Hematopoietic multipotent progenitor cell treated with erythropoietin and hydrocortisone succinate and interleukin-3 and kit ligand, for 15 days (in vitro differentiated cells): ENCODE data around the gene CT47B1.
"Not testable (repeated sequence)": the region's sequence is repeated elsewhere in the genome, so short reads cannot be mapped to it uniquely, and the experiment has no call there.

Experiments
- DNase-seq: peaks from one replicate; pipeline ENCODE4 v3.0.0-alpha.2; 2015; ENCODE audit warnings: low spot score

Gene CT47B1

GRCh38 chrX:120875766-120876165 lies at the start of gene CT47B1:
CT47B1 (minus strand) TSS chrX:120875866; CDS start chrX:120875670, 196 bp downstream.
- DNase-seq: not testable (repeated sequence)

GRCh38 chrX:120874678-120875557 lies 748 bp downstream of the CT47B1 start:
- no peak for DNase-seq

- DNase-seq: no peak
Measured at GRCh38 chrX:120857240-120857639, 18.4 kb downstream of the CT47B1 start.

GRCh38 chrX:120840827-120841226 lies 34.8 kb downstream of the CT47B1 start:
- no peak for DNase-seq

- DNase-seq: no peak
Measured at GRCh38 chrX:120839491-120839890, 36.2 kb downstream of the CT47B1 start.

GRCh38 chrX:120827213-120827612 lies 48.5 kb downstream of the CT47B1 start:
- not testable (repeated sequence) for DNase-seq

- no peak for DNase-seq
Measured at GRCh38 chrX:120825146-120825545, 50.5 kb downstream of the CT47B1 start.

- DNase-seq: no peak
Measured at GRCh38 chrX:120824021-120824420, 51.6 kb downstream of the CT47B1 start.

- no peak for DNase-seq
Measured at GRCh38 chrX:120823556-120823955, 52.1 kb downstream of the CT47B1 start.
